ENCODE results near the gene EXOC3L2.

The EXOC3L2 gene

DNA sequence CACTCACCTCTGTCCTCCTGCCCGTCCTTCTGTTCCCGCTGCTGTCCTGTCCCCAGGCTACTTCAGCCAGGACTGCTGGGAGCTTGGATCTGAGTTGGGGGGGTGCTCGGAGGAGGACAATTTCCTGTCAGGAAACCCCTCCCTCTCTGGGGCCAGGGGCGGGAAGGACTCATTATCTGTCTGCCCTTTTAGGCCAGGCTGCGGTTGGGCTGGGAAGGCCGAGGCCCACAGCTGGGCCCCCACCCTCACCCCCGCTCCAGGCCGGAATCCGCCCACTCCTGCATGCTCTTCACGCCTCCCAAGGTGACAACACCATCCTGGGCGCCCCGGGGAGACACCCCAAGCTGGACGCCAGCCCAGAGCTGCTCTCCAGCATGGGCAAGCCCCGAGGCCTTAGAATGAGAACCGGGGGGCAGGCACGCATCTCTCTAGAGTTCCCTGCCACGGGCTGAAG, at the start of gene EXOC3L2:
TSS of gene EXOC3L2 (minus strand) at position 74 of the 454 bp plus-strand sequence. CDS start 6,362 bp downstream, outside the sequence.
- no peak for DNase-seq (ENCODE audit: low spot score)
- Mint-ChIP-seq H3K27me3 (ENCODE audit: low read depth) (peaks cover 9% of the 10 kb centered on the region), H3K9me3 (no peaks in the 10 kb centered on the region), H3K4me3 (no peak within 1 kb of the TSS), H3K27ac (no peak within 1 kb of the TSS), H3K36me3 (ENCODE audit: low read depth) (no peaks in the 10 kb centered on the region), H3K4me1 (ENCODE audit: low read depth) (peaks cover 2% of the 10 kb centered on the region)

DNA sequence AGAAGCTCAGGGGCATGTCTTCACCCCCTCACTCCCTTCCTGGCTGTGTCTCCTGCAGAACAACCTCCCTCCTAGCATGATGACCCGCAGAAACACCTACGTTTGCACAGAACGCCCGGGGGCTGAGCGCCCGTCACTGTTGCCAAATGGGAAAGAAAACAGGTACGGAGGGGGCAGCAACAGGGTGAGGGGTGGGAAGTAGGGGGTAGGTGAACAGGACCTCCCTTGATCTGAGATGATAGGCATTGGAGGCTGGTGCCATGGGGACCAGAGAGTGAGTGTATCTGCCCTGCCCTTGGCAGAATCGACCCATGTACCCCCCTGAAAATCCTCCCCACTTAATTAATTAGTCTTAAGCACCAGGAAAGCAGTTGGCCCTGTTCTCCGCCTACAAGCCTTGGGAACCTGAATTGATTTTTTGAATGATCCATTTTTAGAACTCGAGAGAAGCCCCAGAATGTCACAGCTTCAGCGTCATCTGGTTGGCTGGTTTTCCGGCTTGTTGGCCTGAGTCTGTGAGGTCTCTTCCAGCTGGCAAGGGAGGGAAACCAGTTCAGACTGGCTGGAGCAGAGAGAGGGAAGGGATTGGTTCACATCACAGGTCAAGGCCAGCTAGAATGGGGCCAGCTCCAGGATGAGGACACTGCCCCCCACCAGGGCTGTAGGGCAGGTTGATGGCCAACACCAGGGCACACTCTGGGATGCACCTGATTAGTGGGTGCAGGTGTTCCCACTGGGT, 49.3 kb upstream of the EXOC3L2 start:
- no peaks in the 10 kb centered on the region for H3K36me3 Mint-ChIP-seq (ENCODE audit: low read depth)
- H3K27ac Mint-ChIP-seq = no peak overlapping the region
- no peak overlapping the region for H3K4me3 Mint-ChIP-seq
- no peaks in the 10 kb centered on the region for H3K27me3 Mint-ChIP-seq (ENCODE audit: low read depth)
- H3K9me3 Mint-ChIP-seq = no peaks in the 10 kb centered on the region
- H3K4me1 Mint-ChIP-seq (ENCODE audit: low read depth) = no peaks in the 10 kb centered on the region
- DNase-seq (ENCODE audit: low spot score) = no peak

DNA sequence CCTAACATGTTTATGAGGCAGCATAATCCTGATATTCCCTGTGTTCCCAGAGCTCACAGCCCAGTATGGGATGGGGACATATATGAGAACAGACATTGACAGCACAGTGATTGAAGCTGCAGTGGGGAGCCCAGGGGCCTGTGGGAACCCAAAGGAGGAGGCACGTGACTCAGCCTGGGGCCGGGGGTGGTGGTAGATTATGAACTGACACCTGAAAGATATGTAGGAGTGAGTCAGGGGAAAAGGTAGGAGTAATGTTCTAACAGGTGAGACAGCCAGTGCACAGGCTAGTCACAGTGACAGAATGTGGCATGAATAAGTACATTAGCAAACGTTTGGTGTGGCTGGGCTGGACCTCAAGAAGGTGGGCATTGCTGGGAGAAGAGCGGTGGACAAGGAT, 48.5 kb upstream of the EXOC3L2 start:
- no peaks in the 10 kb centered on the region for H3K27me3 Mint-ChIP-seq (ENCODE audit: low read depth)
- H3K4me1 Mint-ChIP-seq (ENCODE audit: low read depth) = no peaks in the 10 kb centered on the region
- H3K27ac Mint-ChIP-seq = no peak overlapping the region
- peak; percentile 5 for DNase-seq (ENCODE audit: low spot score)
- no peaks in the 10 kb centered on the region for H3K36me3 Mint-ChIP-seq (ENCODE audit: low read depth)
- H3K4me3 Mint-ChIP-seq = no peak overlapping the region
- H3K9me3 Mint-ChIP-seq = no peaks in the 10 kb centered on the region

DNA sequence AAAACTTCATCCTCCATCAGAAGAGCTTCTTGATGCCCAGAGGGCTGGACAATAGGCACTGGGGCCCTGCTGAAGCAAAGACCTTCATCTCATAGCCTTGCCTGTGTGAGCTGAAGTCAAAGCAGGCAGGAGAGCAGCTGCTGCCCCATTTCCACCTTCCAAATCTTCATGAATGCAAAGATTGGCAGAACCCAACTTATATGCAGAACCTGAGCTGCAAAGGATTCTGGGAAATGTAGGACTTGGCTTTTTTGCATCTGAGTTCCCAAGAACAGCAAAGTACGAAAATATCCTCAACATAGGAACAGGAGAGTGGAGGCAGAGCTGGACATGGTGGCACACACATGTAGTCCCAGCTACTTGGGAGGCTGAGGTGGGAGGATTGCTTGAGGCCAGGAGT, 46.6 kb upstream of the EXOC3L2 start:
- H3K27ac Mint-ChIP-seq = no peak overlapping the region
- H3K4me3 Mint-ChIP-seq = no peak overlapping the region
- no peaks in the 10 kb centered on the region for H3K4me1 Mint-ChIP-seq (ENCODE audit: low read depth)
- no peaks in the 10 kb centered on the region for H3K36me3 Mint-ChIP-seq (ENCODE audit: low read depth)
- no peaks in the 10 kb centered on the region for H3K27me3 Mint-ChIP-seq (ENCODE audit: low read depth)
- no peaks in the 10 kb centered on the region for H3K9me3 Mint-ChIP-seq
- DNase-seq (ENCODE audit: low spot score) = no peak

DNA sequence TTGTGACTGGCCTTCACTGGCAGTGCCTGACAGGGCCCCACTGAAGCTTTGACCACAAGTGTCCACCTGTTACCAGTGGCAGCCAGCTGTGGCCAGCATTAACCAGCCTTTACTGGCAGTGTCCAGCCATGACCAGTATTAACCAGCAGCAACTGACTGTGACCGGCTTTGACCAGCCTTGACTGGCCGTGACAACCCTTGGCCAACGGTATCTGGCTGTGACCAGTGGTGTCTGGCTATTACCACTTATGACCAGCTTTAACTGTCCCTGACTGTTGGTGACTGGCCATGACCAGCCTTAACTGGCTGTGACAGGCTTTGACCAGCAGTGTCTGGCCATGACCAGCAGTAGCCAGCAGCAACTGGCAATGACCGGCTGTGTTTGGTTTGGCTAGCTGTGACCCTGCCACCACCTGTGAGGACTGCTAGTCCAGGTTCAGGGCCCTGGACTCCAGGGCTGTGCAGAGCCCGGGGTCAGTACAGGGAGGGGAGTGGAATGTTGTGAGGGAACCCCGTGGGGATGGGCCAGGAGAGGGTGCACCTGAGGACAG, 45.2 kb upstream of the EXOC3L2 start:
- no peak overlapping the region for H3K4me3 Mint-ChIP-seq
- H3K27ac Mint-ChIP-seq = no peak overlapping the region
- H3K9me3 Mint-ChIP-seq = no peaks in the 10 kb centered on the region
- H3K27me3 Mint-ChIP-seq (ENCODE audit: low read depth) = no peaks in the 10 kb centered on the region
- no peaks in the 10 kb centered on the region for H3K36me3 Mint-ChIP-seq (ENCODE audit: low read depth)
- H3K4me1 Mint-ChIP-seq (ENCODE audit: low read depth) = no peaks in the 10 kb centered on the region
- DNase-seq (ENCODE audit: low spot score) = no peak

DNA sequence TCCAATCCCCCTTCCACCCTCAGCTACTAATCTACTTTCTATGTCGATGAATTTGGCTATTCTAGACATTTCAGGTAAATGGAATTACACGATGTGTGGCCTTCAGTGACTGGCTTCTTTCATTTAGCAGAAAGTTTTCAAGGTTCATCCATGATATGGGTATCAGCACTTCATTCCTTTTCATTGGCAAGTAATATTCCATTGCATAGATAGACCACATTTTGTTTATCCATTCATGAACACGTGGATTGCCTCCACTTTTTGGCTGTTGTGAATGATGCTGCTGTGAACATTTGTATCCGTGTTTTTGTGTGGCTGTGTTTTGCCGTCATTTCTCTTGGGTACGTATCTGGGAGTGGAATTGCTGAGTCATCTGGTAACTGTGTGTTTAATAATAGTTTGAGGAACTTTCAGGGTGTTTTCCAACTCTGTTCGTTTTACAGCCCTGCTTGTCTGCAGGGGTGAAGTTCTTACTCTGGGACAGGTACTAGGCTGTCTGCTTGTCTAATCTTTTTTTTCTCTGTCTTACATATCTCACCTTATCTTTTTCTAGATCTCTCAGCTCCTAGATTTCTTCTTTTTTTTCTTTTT, 38.3 kb upstream of the EXOC3L2 start:
- Mint-ChIP-seq H3K27ac (no peak overlapping the region), H3K36me3 (ENCODE audit: low read depth) (peaks cover 8% of the 10 kb centered on the region), H3K27me3 (ENCODE audit: low read depth) (no peaks in the 10 kb centered on the region), H3K4me3 (no peak overlapping the region), H3K4me1 (ENCODE audit: low read depth) (no peaks in the 10 kb centered on the region), H3K9me3 (peaks cover 6% of the 10 kb centered on the region)
- no peak for DNase-seq (ENCODE audit: low spot score)

DNA sequence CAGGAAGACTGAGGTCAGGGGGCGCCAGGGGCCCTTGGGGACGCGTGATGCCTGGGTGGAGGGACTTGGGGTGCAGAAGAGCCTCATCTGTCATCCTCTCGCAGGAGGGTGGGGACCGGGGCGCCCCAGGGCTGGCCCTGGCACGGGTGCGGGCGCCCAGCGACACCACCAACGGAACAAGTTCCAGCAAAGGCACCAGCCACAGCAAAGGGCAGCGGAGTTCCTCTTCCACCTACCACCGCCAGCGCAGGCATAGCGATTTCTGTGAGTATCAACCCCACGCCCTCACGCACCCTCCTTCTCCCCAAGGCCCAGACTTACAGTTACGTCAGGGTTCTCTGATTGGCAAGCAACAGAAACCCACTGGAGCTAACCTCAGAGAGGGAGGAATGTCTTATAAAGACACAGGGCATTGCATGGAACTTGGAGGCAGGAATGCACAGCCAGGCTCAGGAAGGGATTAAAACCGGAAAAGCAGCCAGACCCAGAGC, 35.3 kb upstream of the EXOC3L2 start:
- H3K4me1 Mint-ChIP-seq (ENCODE audit: low read depth) = no peaks in the 10 kb centered on the region
- H3K4me3 Mint-ChIP-seq = no peak overlapping the region
- DNase-seq (ENCODE audit: low spot score) = no peak
- H3K27me3 Mint-ChIP-seq (ENCODE audit: low read depth) = no peaks in the 10 kb centered on the region
- peaks cover 9% of the 10 kb centered on the region for H3K36me3 Mint-ChIP-seq (ENCODE audit: low read depth)
- no peak overlapping the region for H3K27ac Mint-ChIP-seq
- H3K9me3 Mint-ChIP-seq = peaks cover 6% of the 10 kb centered on the region

DNA sequence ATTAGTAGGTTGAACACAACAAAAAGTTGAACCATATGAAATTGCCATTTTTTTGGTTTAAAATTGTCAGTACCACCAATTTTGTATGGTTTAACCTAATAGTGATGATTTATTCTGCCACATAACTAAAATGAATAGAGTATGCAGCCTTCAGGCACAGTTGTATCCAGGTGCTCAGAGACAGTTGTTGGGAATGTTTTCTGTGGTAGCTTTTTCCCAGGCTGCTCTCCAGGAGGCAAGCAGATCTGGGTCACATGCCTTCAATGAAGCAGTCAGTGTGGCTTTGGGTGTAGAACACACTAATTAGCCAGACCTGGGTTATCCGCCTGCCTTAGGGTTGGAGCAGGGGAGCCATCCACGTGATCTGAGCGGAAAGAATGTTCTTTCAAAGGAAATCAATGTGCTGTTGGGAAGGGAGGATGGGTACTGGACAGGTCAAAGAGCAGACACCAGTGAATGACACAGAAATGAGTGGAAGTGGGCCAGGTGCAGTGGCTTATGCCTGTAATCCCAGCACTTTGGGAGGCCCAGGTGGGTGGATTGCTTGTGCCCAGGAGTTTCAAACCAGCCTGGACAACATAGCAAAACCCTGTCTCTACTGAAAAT, 34.5 kb upstream of the EXOC3L2 start:
- Mint-ChIP-seq H3K27ac (no peak overlapping the region), H3K36me3 (ENCODE audit: low read depth) (peaks cover 9% of the 10 kb centered on the region), H3K4me3 (no peak overlapping the region), H3K27me3 (ENCODE audit: low read depth) (no peaks in the 10 kb centered on the region), H3K4me1 (ENCODE audit: low read depth) (no peaks in the 10 kb centered on the region), H3K9me3 (peaks cover 6% of the 10 kb centered on the region)
- no peak for DNase-seq (ENCODE audit: low spot score)

DNA sequence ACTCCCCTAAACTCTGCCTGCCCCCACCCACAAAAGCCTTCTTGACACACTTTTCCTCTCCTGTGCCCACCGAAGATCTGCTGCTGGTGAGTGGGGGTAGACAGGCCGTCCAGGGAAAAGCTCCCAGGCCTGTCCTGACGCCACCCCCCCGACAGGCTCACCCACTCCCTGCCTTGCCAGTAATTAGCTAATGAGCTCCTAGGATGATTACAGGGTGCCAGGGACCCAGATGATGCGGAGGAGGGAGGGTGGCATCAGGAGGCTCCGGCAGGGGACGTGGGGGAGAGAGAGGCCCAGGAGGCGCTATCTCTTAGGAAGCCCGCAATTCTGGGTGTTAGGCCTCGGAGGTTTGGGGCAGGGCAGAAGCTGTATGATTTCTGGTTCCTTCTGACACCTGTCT, 32.9 kb upstream of the EXOC3L2 start:
- DNase-seq (ENCODE audit: low spot score) = no peak

DNA sequence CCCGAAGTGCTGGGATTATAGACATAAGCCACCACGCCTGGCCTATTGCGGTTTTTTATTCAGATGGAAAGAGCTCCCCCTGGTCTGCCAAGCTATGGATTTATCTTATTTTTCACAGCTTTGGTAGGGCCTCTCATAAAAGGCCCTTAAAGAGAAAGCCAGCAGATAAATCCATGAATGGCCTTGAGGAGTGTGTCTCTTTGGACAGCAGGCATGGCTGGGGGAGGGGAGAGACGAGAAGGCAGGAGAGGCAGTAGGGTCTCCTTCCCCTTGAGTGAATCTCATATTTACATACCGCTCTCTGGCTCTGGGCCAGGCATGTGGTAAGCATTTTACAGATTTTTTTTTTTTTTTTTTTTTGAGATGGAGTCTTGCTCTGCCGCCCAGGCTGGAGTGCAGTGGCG, 31.1 kb upstream of the EXOC3L2 start:
- H3K4me1 Mint-ChIP-seq (ENCODE audit: low read depth) = no peaks in the 10 kb centered on the region
- no peak for DNase-seq (ENCODE audit: low spot score)
- H3K36me3 Mint-ChIP-seq (ENCODE audit: low read depth) = peaks cover 2% of the 10 kb centered on the region
- H3K9me3 Mint-ChIP-seq = no peaks in the 10 kb centered on the region
- H3K4me3 Mint-ChIP-seq = no peak overlapping the region
- H3K27me3 Mint-ChIP-seq (ENCODE audit: low read depth) = no peaks in the 10 kb centered on the region
- no peak overlapping the region for H3K27ac Mint-ChIP-seq

More for the DNA sequence above, 32.9 kb upstream of the EXOC3L2 start:
- Mint-ChIP-seq H3K27me3 (ENCODE audit: low read depth) (no peaks in the 10 kb centered on the region), H3K4me1 (ENCODE audit: low read depth) (no peaks in the 10 kb centered on the region), H3K9me3 (no peaks in the 10 kb centered on the region), H3K27ac (no peak overlapping the region), H3K4me3 (no peak overlapping the region), H3K36me3 (ENCODE audit: low read depth) (peaks cover 3% of the 10 kb centered on the region)

DNA sequence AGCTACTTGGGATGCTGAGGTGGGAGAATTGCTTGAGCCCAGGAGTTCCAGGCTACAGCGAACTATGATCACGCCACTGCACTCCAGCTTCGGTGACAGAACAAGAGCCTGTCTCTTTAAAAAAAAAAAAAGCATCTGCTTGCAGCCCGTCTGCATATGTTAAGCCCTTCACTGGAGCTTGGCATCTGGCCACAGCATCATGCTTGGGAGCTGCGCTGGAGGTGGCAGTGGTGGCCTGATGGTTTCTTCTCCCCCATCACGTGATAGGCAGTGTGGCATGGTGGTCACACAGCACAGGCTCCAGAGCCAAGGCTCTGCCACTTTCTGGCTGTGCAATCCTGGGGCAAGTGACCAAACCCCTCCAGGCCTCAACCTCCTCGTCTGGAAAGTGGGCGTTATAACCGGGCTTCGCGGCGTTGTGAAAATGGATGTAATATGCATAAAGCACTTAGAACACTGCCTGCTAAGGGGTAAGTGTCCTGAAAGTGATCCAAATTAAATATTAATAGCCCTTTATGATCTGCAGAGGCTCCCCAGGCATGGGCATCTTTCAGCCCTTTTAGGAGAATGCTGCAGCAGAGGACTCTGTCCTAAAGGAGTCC, 30.3 kb upstream of the EXOC3L2 start:
- Mint-ChIP-seq H3K36me3 (ENCODE audit: low read depth) (peaks cover 2% of the 10 kb centered on the region), H3K9me3 (no peaks in the 10 kb centered on the region), H3K4me1 (ENCODE audit: low read depth) (no peaks in the 10 kb centered on the region), H3K27me3 (ENCODE audit: low read depth) (no peaks in the 10 kb centered on the region), H3K4me3 (no peak overlapping the region), H3K27ac (no peak overlapping the region)
- DNase-seq (ENCODE audit: low spot score) = no peak

DNA sequence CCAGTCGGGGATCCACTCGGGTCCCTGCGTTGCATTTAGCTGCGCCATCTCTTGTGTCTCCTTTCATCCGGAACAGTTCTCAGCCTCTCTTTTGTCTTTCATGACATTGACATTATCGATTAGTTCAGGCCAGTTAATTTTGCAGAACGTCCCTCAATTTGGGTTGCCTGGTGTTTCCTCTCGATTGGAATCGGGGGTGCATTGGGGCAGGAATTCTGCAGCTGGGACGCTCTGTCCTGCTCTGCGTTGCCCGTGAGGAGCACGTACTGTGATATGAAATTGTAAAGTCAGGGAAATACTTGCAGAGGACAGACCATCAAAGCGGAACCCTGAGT, 28.3 kb upstream of the EXOC3L2 start:
- no peaks in the 10 kb centered on the region for H3K27me3 Mint-ChIP-seq (ENCODE audit: low read depth)
- no peak overlapping the region for H3K4me3 Mint-ChIP-seq
- H3K9me3 Mint-ChIP-seq = no peaks in the 10 kb centered on the region
- DNase-seq (ENCODE audit: low spot score) = no peak
- peaks cover 2% of the 10 kb centered on the region for H3K36me3 Mint-ChIP-seq (ENCODE audit: low read depth)
- no peak overlapping the region for H3K27ac Mint-ChIP-seq
- H3K4me1 Mint-ChIP-seq (ENCODE audit: low read depth) = no peaks in the 10 kb centered on the region

DNA sequence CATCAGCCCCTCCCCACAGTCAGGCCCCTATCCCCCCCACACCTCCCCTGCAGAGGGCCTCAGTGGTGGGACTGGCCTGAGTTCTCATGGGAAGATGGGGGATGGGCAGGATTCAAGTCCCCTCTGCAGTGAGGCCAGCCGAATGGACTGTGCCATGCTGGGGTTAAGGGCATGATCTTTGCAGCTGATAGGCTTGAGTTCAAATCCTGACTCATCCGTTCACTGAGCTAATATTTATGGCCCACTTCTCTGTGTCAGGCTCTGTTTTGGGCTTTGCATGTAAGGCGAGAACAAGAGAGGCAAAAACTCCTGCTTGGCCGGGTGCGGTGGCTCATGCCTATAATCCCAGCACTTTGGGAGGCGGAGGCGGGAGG, 26.5 kb upstream of the EXOC3L2 start:
- H3K9me3 Mint-ChIP-seq = no peaks in the 10 kb centered on the region
- H3K36me3 Mint-ChIP-seq (ENCODE audit: low read depth) = peaks cover 2% of the 10 kb centered on the region
- DNase-seq (ENCODE audit: low spot score) = no peak
- H3K27me3 Mint-ChIP-seq (ENCODE audit: low read depth) = no peaks in the 10 kb centered on the region
- H3K4me3 Mint-ChIP-seq = no peak overlapping the region
- H3K4me1 Mint-ChIP-seq (ENCODE audit: low read depth) = no peaks in the 10 kb centered on the region
- no peak overlapping the region for H3K27ac Mint-ChIP-seq

All from T-helper 2 cell treated with Interferon-gamma antibody and Interleukin-4, amounts not matched to agents 5 μg/mL and 100 μg/mL, for 36 hours (primary cell).